ENCODE data around the gene IFT88.
A peak's percentile ranks its signal among the peaks of the same experiment; 100 is the strongest.

The IFT88 gene

DNA sequence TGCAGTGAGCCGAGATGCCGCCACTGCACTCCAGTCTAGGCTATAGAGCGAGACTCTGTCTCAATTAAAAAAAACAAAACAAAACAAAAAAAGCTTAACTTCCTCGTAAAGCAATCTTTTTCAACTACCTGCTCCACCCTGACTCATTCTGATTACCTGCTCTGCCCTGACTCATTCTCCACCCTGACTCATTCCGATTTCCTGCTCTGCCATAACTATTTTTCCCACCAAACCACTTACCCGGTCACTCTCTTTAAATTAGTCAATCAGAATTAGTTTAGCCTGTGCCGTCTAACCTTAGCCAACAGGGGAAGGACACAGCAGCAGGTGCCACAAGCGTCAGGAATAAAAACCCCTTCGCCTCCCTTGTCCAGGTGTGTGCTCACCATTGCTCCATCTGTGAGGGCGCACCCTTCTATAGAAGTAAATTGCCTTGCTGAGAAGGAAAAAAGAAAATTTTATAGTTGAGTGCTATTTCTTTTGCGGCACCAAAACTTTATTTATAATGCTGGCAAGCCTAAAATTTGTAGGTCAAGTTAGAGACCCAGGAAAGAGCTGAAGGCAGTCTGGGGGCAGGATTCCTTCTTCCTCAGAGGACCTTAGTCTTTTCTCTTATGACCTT lies 1.7 kb upstream of the IFT88 start:
- DNase-seq = no peak

DNA sequence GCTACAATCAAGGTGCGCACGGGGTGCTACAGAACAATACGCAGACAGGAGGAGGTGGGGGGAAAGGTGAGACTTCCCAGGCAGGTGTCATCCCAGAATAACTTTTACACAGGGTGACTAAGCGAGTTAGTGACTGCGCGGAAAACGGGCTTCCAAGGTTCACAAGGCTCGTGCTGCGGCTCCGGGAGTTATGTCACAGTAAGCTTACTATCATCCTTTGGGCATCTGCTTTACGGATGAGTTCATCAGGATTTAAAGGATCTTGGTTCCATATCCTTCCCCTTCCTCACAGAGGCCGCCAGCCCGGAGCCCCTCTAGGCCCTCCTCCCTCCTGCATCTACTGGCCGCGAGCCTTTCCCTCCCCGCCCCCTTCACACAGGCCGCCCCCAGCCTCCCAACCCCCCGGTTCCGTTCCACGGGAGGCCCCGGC lies 474 bp upstream of the IFT88 start:
- peak; percentile 24 to 31 for DNase-seq

GRCh38 chr13:20567881-20568528 lies 1.0 kb downstream of the IFT88 start:
- no peak for DNase-seq

DNA sequence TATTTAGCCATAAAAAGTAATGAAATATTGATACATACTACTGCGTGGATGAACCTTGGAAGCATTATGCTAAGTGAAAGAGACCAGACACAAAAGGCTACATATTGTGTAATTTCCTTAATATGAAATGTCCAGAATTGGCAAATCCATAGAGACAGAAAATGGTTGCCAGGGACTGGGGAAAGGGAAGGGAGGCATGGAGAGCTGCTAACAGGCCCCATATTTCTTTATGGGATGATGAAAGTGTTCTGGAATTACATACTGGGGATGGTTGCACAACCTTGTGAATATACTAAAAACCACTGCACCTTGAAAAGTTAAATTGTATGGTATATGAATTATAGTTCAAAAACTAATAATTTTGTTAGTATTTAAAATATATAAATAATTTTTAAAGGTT lies 3.6 kb downstream of the IFT88 start:
- DNase-seq = no peak

DNA sequence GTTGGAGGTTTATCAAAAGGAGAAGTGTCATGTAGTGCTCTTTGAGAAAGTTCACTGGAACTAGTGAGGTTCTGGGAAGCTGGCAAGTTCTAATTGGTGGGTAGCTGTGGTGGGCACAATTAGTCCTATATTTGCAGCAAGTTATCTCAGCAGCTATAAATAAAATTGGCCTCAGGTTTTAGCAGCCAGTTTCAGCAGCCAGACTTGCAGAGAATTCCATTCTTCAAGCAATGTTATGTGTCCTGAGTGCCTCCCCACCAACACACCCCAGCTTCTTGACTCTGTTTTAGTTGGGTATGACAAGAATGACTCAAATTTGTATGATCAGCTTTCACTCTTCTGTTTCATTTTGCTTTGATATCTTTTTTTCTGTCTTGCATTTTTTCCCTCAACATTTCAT lies 4.7 kb downstream of the IFT88 start:
- no peak for DNase-seq

GRCh38 chr13:20573186-20573585 lies 6.2 kb downstream of the IFT88 start:
- DNase-seq = no peak

- no peak for DNase-seq
Measured at GRCh38 chr13:20573636-20574035, 6.7 kb downstream of the IFT88 start.

DNA sequence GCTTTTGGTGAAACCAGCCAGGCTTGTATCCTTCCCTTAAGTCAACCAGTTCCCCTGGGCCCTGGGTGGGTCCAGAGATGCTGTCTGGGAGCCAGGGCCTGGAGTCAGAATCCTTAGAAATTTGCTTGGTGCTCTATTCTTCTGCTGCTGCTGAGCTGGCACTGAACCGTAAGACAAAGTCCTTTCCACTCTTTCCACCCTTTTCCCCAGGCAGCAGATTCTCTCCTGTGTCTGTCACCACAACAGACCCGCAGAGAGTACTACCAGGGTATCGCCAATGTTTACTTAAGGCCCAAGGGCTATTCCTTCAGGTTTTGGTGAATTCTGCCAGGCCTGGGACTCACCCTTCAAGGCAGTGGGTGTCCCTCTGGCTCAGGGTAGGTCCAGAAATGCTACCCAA lies 12.2 kb downstream of the IFT88 start:
- no peak for DNase-seq

GRCh38 chr13:20580257-20580656 lies 13.3 kb downstream of the IFT88 start:
- DNase-seq = no peak

DNA sequence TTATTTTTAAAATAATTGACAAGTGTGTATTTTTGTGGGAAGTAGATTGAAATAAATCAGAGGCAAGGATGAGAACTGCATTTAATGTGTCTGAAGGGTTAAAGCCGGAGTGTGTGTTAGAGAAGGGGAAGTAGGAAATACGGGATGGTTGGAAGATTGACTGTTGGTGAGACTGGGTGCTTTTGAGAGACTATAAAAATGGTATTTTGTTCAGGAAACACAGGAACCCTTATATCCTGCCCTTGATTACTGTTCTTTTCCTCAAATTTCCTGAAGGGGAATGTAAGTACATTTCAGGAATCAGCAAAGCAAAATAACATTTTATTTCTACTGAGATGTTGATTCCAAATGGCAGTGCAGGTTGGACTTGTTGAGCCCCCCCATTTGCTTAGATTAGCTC lies 15.1 kb downstream of the IFT88 start:
- peak in 1 of 2 experiments; percentile 0 for DNase-seq

- DNase-seq = no peak
Measured at GRCh38 chr13:20583803-20584293, 16.9 kb downstream of the IFT88 start.

DNA sequence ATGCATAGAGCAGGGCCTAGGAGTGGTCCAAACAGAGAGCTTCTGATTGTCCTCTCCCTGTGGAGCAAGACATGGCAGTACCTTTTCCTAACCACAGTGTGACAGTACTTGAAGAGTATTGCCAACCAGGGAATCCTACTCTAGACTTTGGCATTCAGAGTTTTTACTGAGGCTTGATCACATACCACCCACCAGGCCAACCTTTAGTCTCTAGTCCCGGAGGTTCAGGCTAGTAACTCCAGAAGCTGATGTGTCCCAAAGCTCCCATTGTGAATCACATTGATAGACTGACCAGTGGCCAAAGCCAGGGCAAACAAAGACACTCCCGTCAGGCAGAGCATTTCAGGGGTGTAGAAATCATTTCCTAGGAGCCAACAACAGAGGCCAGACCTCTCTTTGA lies 18.4 kb downstream of the IFT88 start:
- no peak for DNase-seq

DNA sequence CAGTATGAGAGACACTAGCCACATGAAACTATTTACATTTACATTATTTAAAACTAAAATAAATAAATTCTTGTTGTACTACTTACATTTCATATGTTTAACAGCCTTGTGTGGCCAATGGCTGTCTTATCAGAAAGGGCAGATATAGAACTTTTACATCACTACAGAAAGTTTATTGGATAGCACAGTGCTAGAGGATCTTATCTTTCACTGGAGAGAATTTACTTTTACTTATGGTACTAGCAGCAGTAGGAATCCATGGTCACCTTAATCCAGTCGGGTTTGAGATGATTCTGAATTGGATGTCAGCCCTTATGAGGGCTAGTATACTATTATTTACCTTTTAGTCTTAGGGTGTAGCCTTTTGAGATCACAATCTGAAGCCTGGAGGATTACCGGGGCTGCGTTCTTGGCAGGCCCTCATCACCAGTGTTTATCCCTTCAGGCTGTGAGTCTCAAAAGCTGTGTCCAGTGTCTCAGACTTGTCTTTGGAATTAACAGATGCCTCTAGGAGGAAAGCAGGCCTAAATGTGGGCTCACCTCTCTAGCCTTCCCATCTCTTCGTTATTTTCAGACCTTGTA lies 21.7 kb downstream of the IFT88 start:
- DNase-seq = no peak

DNA sequence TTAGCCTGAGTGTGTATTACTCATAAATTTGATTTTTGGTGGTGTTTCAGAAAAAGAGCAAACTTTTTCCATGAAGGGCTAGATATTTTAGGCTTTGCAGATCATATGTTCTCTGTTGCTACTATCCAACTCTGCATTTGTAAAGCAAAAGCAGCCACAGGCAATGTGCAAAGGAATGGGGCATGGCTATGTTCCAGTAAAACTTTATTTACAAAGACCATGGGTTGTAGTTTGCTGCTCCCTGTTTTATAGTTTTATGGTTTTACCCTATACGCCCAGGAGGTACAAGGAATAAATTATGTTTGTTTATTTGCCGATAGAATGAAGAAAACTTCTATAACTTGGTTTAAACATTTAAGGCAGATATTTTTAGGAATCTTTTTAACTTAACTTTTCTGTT lies 23.6 kb downstream of the IFT88 start:
- DNase-seq = no peak

GRCh38 chr13:20592606-20593005 lies 25.6 kb downstream of the IFT88 start:
- DNase-seq = no peak

- no peak for DNase-seq
Measured at GRCh38 chr13:20594280-20594679, 27.3 kb downstream of the IFT88 start.

GRCh38 chr13:20607015-20607414 lies 40.1 kb downstream of the IFT88 start:
- no peak for DNase-seq

GRCh38 chr13:20608438-20609020 lies 41.6 kb downstream of the IFT88 start:
- DNase-seq = no peak

- no peak for DNase-seq
Measured at GRCh38 chr13:20609145-20609544, 42.2 kb downstream of the IFT88 start.

GRCh38 chr13:20610006-20610405 lies 43.0 kb downstream of the IFT88 start:
- no peak for DNase-seq

- no peak for DNase-seq
Measured at GRCh38 chr13:20616059-20616797, 49.3 kb downstream of the IFT88 start.

GRCh38 chr13:20623000-20623399 lies 56.0 kb downstream of the IFT88 start:
- no peak for DNase-seq

DNA sequence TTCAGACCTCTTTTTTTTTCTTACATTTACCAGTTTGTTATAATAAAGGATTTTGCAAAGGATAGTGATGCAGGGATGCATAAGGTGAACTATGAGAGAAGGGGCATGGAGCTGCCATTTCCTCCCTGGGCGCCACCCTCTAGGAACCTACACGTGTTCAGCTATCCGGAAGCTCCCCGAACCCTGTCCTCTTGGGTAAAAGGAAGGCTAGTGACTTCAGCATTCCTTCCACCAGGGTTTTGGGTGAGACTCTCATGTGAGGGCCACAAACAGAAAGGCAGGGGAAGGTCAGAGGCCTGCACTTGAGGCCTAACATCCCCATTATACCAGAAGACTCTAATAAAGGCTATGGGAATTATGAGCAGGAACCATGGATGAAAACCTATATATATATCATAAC lies 57.3 kb downstream of the IFT88 start:
- no peak for DNase-seq

Measured in Kasumi-1 (cell line).